Suppressor macrophage (primary cell): Measurements from ENCODE around the gene DSP.

Experiments
- DNase-seq, 4 experiments: peaks; one replicate each; pipeline ENCODE4 v3.0.0-alpha.2; 2020 to 2022

Gene DSP

DNA sequence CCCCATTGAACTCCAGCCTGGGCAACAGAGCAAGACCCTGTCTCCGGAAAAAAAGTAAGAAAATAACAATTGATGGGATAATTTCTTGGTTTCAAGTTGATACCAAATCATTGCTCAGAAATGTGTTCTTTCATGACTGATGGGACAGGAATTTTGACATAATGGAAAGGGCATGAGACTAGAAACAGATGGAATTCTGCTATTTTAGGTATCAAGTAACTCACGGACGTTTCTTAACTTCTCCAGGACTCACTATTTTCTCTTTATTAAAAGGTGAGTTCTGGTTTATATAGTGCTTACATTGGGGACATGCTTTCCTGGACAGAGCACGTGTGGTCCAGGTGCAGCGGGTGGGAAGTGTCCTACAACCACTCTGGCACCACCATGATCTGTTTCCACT is 6.0 kb upstream of the DSP start:
- no peak for DNase-seq

DNA sequence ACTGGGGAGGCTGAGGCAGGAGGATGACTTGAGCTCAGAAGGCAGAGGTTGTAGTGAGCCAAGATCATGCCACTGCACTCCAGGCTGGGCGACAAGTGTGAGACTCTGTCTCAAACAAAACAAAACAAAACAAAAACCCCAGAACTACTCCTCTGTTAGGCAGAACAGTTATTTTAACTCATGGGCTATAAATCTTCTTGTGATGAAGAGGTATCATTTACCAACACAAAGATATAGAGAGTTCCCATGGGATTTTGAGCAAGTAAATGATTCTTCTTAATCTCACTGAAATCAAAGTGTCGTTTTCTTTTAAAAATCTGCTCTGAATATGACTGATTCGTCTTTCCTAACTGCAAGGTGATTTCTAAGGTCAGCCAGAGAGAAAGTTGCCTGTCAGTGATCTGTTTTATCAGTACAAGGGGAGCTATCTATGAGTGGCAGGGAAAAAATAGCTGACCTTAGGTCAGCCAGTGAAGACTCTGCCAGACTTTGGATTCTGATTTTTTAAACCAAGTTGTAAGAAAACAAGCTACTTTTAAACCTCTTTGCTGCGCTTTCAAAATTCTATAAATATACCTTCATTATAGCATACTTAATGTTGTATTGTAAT is 3.8 kb upstream of the DSP start:
- DNase-seq: no peak

DNA sequence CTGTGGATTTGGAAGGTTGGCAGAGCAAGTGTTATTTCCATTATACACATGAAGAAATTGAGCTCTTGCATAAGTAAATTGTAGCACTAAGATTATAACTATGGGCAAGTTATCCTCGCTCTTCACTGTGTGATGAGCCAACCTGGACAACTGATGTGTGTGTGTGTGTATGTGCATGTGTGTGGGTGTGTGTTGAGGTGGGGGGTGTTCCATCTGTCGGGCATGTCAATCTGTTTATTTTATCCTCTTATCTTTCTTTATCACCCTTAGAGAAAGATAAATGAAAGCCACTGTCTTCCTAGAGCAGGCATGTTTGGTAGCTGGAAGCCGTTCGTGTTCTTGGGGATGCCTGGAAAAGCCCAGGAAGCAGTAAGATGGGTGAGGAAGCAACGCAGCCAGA is 3.0 kb upstream of the DSP start:
- DNase-seq: no peak

DNA sequence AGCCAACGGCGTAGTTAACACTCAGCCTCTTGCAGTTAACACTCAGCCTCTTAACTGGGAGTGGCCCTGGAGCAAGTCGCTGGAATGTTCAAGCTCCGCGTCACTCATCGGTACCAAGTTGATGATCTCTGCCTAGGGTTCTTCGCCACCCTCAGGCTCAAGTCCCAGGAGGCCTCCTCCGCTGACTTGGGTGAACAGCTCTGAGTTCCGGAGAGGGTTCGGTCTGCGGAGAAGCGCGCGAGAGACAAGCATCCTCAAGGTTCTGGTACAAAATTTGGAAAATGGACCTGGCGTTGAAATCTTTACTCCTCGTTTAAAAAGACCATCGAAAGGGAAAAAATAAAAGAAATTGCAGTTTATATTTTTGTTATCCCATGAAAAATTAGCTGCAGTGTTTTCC is 876 bp upstream of the DSP start:
- DNase-seq: peak in 1 of 4 experiments; percentile 4

DNA sequence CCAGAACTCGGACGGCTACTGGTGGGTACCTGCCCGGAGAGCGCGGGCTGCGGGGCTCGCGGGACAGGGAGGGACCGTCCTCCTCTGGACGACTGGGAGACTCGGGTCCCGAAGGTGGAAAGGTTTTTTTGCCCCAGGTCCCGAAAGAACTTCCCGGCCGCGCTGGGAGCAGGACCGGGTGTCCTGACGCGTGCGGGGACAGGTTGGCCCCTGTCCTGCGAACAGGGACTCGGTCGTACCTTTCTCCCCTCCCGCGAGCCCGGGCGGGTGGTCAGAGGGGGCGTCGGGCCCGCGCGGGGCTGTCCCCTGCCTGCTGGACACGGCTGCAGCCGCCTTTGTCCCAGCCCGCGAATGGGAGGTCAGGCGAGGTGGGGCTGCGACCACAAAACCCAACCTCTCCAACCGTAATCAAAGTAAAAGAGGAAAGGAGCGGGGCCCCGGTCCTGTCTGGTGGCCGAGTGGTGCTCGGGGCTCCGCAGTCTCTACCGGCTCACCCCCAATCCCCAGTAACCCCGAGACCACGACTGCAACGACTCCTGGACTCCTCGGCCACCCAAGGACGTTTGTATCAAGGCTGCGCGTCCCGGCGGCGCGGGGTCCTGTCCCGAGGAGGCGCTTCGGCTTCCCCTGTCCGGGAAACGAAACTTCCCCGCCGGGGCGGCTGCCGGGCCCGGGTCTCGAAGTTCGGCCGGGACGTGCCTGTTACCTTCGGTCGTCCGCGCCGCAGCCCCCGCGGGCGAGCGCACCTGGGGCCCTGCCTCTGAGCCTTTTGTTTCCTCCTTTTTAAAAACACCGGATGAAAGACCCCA is 798 bp downstream of the DSP start:
- DNase-seq: peak in 3 of 4 experiments; percentile 22 to 58 (median 40)

DNA sequence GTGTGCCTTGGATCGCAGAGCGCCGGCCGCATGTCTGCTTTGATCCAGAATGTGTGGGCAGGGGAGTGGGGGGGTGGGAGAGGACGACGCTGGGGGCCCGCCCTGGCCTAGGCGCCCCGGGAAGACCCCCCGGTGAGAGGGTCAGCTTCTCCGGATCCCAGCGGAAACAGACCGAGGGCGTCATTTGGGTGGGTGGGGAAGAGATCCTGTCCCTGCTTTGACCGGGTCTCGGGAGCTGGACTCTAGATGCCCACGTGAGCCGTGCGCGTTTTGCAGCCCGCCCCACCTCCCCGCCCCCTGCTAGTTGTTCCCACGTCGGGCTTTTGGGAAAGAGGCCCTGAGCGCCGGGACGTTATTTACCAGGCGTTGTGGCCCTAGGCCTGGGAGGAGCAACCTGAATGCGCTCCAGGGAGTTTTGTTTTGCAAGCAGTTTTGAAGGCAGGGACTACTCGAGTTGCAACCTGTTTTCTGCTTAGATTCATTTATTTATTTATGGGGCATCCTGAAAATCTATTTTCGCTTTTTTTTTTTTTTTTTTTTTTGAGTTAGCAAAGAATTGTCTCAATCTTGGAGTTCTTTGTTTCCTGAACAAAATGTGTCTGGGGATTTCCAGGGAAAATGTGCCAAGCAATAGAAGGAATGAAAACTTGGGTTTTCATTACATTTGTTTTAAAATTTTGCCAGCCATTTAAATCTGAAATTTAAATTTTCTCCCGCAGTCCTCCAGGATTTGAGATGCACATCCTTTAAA is 1.6 kb downstream of the DSP start:
- DNase-seq: peak in 3 of 4 experiments; percentile 18 to 71 (median 62)

DNA sequence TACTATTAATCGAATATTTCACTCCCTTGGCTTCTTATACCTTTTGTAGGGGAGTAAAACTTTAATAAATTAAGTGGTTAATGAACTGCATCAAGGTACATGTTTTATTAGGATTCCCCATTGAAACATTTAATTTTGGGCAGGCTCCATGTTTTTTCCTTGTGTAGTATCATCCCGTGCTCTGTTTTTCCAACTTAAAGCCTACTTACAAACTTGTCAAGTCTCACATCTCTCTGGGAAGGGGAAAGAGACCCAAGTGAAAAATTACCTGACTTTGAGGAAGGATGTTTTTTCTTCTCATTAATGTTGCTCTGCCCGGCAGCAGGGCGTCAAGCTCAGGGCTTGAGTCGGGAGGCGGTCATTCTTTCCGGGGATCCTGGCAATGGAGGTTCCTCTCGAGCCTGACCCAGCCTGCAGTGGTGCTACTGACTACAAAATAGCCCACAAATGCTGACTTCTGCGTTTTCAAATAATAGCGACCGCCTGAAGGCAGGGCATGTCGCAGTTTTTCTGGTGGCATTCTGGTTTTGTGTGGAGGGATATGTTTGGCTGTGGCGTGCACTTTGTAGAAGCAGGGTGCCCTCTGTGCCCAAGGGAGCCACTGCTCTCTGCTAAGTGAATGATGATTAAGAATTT is 2.4 kb downstream of the DSP start:
- peak in 2 of 4 experiments; percentile 23 to 28 for DNase-seq

DNA sequence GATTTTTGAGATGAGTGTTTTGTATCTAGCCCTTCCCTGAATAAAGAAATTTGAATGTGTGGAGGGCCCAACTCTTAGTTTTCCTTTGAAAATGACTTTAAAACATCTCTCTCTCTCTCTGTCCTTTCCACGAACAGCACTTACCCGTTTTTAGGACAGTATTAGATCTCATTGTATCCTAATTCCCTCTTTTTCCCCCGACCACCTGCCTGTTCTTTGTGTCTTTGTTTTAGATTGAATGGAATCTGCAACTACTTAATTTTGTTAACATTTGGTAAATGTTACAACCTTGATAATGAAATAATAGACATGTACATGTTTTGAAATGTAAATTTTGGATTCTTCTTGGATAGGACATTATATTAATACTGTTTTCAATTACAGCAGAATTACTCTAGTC is 3.1 kb downstream of the DSP start:
- DNase-seq: no peak

DNA sequence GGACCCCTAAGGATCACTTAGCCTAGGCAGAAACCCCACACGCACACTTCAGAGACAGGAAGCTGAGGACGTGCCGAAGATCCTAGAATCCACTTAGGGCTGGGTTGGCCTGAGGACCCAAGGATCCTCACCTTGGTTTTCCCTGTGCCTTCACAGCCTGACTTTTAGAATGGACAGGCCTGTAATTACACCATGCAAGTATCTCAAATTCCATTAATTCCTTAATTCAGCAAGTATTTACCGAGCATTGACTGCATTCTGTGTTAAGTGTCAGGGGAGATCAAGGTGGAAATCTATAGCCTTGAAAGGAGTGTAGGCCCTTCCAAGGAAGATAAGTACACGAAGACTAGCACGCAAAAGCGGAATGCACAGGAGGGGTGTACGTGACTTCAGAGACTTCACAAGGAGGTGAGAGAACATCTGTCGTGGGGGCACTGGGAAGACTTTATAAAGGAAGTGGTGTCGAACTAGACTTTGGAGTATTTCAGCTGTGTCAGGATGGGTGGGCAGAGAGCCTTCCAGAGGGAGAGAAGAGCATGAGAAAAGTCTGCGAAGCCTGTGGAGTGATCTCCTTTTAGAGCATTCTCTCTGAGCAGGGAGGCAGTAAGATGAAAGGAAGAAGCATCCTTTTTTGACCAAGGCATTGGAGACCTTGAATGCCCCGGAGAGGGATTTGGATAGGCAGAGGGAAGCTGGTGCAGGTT is 4.0 kb downstream of the DSP start:
- no peak for DNase-seq

DNA sequence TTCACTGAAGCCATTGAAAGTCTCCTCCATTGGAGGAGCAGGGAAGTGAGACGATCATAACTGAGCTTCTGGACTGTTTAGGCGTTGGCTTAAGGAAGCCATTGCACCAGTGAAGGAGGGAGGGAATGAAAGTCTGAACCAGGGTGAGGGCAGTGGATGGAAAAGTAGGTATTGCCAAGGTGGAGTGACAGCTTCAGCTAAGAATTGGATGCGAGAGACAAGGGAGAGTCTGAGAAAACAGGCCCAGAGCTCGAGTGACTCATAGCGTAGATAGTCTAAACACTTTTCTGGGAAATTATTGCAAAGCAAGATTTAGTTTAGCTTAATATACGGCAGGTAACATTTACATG is 4.5 kb downstream of the DSP start:
- no peak for DNase-seq

DNA sequence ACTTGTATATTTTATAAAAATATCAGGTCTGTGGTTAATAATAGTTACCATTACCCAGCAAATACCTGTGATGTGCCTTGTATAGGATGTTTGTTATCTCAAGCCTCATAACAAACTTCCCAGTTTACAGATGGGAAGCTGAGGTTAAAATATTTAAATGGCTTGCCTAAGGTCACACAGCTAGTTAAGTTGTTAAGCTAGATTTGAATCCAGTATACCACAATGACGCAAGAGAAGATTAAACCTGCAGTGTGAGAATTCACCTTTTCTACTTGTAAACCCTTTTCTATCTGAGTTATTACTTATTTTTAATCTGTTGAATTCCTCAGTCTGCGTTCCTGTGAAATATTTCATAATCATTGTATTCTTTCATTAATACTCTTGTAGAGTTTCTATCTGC is 4.9 kb downstream of the DSP start:
- no peak for DNase-seq

DNA sequence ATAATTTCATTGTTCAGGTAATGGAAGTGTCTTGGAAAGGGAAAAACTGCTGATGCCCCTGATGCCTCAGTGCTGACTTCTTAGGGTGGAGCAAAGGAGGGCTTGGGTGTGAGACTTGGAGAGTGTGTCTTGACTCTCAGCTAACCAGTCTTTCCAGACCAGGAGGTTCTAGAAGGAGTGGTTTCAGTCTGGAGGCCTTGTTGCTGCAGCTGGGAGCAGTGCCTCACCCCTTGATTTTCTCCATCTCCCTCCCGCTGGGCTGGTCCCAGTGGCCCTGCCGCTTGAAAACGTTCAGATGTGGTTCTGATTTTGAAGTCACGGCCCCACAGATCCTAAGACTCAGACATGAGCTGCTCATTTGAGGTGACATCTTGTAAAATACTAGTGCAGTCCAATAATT is 5.4 kb downstream of the DSP start:
- no peak for DNase-seq

DNA sequence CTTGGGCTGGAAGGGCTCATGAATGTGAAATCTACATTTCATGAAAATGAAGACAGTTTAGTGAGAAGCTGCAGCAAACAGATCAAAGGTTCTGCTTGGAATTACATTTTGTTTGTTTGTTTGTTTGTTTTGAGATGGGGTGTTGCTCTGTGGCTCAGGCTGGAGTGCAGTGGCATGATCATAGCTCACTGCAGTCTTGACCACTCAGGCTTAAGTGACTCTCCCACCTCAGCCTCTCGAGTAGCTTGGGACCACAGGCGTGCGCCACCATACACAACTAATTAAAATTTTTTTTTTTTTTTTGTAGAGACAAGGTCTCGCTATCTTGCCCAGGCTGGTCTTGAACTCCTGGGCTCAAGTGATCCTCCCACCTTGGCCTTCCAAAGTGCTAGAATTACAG is 5.8 kb downstream of the DSP start:
- no peak for DNase-seq

DNA sequence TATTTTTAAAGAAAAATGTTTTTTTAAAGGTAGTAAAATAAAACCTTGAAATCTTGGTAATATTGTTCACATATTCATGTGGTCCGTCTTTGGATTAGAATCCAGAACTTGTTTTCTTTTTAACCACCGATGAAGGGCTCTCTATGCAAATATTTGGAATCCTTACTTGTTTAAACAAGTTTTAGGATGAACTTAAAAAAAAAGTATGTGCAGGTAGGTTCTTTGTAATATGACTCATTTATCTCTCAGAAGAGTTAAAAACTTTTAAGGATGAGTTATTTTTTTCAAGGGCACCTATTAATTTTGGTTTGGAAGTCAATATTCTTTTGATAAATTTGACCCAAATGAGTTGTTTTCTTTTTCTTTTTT is 8.9 kb downstream of the DSP start:
- no peak for DNase-seq

DNA sequence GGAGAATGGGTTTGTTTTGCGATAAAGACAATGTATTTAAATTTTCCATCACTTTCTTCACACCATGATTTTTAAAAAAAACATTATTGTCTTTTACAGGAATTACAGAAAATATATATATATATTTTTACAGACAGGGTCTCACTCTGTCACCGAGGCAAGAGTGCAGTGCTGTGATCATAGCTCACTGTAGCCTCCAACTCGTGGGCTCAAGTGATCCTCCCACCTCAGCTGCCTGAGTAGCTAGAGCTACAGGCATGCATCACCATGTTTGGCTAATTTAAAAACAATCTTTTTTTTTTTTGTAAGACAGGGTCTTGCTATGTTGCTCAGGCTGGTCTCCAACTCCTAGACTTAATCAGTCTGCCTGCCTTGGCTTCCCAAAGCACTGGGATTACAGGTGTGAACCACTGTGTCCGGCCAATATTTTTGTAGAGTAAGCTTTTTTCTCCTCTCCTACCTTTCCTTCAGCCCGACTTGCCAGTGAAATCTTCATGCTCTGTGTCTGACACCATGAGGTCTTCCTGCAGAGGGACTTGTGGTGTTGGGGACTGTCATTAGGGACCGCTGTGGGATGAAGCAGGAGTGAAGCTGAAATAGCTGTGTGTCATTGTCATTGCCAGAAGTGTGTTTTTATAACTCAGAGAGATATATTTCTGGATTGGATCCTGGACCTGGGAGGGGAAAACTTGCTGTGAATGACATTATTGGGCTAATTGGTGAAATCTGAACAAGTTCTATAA is 13.2 kb downstream of the DSP start:
- no peak for DNase-seq

DNA sequence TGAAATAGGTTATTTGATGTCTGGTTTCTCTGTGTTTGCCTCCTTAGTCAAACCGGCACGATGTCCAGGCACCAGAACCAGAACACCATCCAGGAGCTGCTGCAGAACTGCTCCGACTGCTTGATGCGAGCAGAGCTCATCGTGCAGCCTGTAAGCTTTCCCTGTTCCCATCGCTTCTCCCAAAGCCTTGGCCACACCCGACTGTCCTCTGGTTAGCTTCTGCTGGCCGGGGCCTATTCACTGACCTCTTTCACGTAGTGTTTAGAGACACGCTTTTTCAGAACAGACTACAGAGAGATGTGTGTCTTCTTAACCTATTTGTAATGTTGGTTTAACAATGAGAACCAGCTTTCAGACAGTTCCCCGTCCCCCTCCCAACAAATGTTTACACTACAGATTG is 14.2 kb downstream of the DSP start:
- no peak for DNase-seq

DNA sequence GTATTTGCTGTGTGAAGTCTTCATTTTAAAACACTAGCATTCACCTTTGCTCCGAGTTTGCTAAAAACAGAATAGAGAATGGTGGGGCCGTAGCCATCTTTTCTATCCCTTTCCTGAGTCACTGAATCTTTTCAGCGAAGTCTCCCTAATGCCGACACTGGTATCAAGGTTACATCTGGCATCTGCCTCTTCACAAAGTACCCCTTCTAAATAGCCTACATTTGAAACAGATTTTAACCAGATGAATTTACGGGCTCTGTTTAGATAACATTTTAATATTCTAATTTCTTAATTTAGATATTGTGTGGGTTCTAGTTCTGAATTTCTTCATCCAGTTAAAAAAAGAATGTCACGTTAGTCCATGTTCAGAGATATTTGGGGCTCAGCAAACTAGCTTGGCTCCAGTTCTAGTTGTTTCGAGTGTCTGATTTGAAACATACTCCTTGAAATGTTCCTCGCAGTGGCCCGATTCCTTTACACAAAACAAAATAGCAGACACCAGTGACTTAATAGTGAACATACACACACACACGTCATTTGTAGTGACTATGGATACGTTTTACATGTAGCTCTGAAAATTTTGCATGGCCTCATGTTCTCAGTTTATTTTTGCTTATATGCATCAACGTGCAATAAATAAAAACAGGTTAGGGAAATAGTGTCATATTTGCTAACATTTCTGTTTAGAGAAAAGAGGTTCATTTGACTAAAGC is 15.1 kb downstream of the DSP start:
- no peak for DNase-seq

DNA sequence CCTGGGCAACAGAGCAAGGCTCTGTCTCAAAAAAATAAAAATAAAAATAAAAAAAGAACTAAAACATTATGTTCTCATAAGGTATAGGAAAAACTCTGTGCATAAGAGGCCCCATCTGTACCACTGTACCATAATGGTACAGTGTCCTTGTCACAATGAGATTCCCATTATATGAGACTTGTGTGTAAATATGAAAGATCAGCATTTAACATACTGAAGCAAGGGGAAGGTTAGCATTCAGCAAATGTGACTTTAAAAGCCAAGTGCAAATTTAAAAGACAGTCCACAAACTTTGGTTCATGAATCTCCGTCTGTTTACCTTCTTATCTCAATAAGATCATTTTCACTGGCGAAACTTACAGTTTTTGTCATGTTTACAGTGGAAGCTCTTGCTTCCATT is 16.2 kb downstream of the DSP start:
- DNase-seq: no peak

DNA sequence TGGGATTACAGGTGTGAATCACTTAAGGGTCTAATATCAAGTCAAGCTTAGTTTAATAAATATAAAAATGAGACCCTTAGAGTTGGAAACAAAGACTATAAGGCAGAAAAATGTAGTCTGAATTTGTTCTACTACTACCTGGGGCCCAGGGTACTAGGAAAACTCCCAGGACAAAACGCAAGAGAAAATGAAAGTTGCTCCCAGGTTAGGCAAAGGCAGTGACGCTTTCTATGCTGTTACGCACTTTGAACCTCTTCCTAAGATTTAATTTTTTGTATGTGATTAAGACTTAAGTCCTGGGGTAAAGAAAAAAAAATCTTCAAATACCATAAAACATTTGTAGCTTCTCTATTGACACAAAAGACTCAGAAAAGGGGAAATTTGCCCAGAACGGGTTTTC is 17.3 kb downstream of the DSP start:
- no peak for DNase-seq

DNA sequence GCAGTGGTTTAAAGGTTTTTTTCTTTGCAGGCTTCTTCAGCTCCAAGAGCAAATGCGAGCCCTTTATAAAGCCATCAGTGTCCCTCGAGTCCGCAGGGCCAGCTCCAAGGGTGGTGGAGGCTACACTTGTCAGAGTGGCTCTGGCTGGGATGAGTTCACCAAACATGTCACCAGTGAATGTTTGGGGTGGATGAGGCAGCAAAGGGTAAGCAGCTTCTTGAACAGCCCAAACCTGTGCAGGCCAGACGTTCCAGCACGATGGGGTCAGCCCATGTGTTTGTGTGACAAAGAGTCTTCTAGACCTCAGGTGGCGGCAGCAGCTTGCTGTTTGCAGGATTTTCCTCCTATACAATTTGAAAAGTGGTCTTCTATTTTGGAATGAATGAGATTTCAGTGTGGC is 17.7 kb downstream of the DSP start:
- DNase-seq: no peak

DNA sequence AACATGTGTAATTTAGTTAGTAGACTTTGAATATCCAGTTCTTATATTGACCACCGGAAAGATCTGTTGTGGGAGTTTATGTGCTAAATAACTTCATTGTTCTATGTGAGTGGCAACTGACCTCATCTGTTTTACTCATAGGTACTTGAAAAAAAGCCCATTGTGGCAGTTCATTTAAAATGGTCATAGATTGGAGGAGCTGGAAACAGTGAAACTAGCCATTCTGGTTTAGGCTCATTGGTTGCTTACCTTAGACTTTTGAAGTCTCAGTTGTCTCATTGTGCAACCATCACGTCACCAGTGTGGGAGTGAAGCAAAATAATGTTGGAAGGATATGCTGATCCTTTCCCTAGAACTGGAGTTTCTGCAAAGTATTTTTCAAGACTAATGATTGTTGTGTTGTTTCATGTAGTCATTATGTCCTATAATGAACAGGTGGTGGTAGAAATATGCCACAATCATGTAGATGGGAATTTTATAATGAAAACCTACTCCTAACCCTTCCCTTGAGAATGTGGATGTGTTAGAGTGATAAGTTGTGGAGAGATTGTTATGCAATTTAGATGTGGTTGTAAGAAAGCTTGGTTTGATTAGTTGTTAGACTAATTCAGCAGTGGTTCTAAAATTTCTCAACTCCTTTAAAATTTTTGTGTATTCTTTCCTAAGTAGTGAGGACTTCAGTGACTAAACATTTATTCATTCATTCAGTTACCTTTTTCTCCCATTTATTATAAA is 18.3 kb downstream of the DSP start:
- DNase-seq: peak; percentile 46 to 69 (median 54)
